HepG2 (cell line): ENCODE data around the gene GLDN. TPM values are rescaled to one million over a fixed set of nuclear protein-coding genes. Genes with fewer than 3 reads are reported as not detected.

Experiments used
- ATAC-seq: fragments of 200-7000 bp; cut with Tn5 transposase; 3 replicates; pipeline ENCODE4 v1.9.1; 2020; ENCODE audit warnings: mild to moderate bottlenecking, moderate library complexity
- BruUV-seq: library from RNA; stranded (reverse); fragments of 400-500 nt; replicated peaks from 2 replicates; lab custom pipeline; 2021; lab: Mats Ljungman, UMichigan
- CTCF ChIA-PET: fragments of 300-600 bp; formaldehyde crosslinking; extraction: SDS; loops from one replicate; lab custom pipeline; 2021; ENCODE audit warnings: low total read pairs, inconsistent platforms, low intra/inter-chr PET ratio; lab: Yijun Ruan, JAX
- POLR2A ChIA-PET: fragments of 350-600 bp; sonication (Branson Sonifier 250); formaldehyde crosslinking; loops from one replicate; lab custom pipeline; 2020; ENCODE audit warnings: antibody characterized with exemption, inconsistent platforms; lab: Yijun Ruan, JAX
- DNase-seq: peaks from one replicate; pipeline ENCODE4 v3.0.0-alpha.2; 2015; ENCODE audit warnings: low spot score
- FAIRE-seq: peaks from 3 replicates; lab custom pipeline; 2011; peaks lifted over from hg19 to GRCh38; lab: Jason Lieb, UNC
- H2AFZ ChIP-seq: one replicate; pipeline ENCODE4 v1.6.1; 2011; ENCODE audit warnings: low read length, inconsistent platforms
- H3K27ac ChIP-seq: fragments of 300-600 bp; 3 replicates; pipeline ENCODE4 v1.8.0; 2011; ENCODE audit warnings: mixed run types, mild to moderate bottlenecking, mixed read lengths, low read length, inconsistent platforms; ENCODE audit not compliant: insufficient read depth; ENCODE audit errors: extremely low read length
- H3K27me3 ChIP-seq, 2 experiments: fragments of 200-600 bp in 1 of 2; 2 replicates in 1 of 2; 3 replicates in 1 of 2; pipeline versions ENCODE4 v1.6.0 to v1.8.0; 2011; ENCODE audit warnings: low read length in 2 of 2, mild to moderate bottlenecking in 2 of 2, moderate library complexity in 2 of 2, inconsistent platforms in 1 of 2; ENCODE audit not compliant: insufficient read depth in 2 of 2, control insufficient read depth in 1 of 2
- H3K36me3 ChIP-seq, 2 experiments: fragments of 200-600 bp in 1 of 2; replicated peaks in 1 of 2; 2 replicates in 1 of 2; 3 replicates in 1 of 2; pipeline versions ENCODE4 v1.5.1 to v1.8.0; 2011; ENCODE audit warnings: low read length in 2 of 2, inconsistent platforms in 1 of 2; ENCODE audit not compliant: insufficient read depth in 2 of 2, control insufficient read depth in 1 of 2
- H3K4me1 ChIP-seq: 2 replicates; pipeline ENCODE4 v1.5.1; 2012; ENCODE audit warnings: low read length, inconsistent platforms; ENCODE audit not compliant: insufficient read depth
- H3K4me2 ChIP-seq: 2 replicates; pipeline ENCODE4 v1.6.0; 2011; ENCODE audit warnings: low read depth, low read length, inconsistent platforms
- H3K4me3 ChIP-seq, 3 experiments: fragments of 200-600 bp in 1 of 3; sonication (generic), shearing (Covaris generic) in 1 of 3; replicated peaks in 1 of 3; 2 replicates each; pipeline ENCODE4 v1.5.1; 2011 to 2016; ENCODE audit warnings: low read length in 3 of 3, inconsistent platforms in 2 of 3, low read depth in 2 of 3, mild to moderate bottlenecking in 2 of 3, control low read depth in 1 of 3, mixed read lengths in 1 of 3; ENCODE audit not compliant: insufficient read depth in 1 of 3
- H3K79me2 ChIP-seq: one replicate; pipeline ENCODE4 v1.6.1; 2011; ENCODE audit warnings: low read length, inconsistent platforms; ENCODE audit not compliant: insufficient read depth
- H3K9ac ChIP-seq: 2 replicates; pipeline ENCODE4 v1.6.0; 2011; ENCODE audit warnings: mild to moderate bottlenecking, low read depth, low read length, inconsistent platforms; ENCODE audit not compliant: insufficient read depth
- H3K9me3 ChIP-seq: 2 replicates; pipeline ENCODE4 v1.5.1; 2012; ENCODE audit warnings: mild to moderate bottlenecking, low read length
- H4K20me1 ChIP-seq: 2 replicates; pipeline ENCODE4 v1.6.0; 2011; ENCODE audit warnings: inconsistent platforms, mild to moderate bottlenecking, low read length, moderate library complexity; ENCODE audit not compliant: insufficient read depth
- FOXM1 ChIP-seq: sonication (generic); formaldehyde crosslinking; IDR thresholded peaks from 2 replicates; pipeline ENCODE4 v1.5.0; 2020; ENCODE audit warnings: missing genetic modification reagents
- HES4 ChIP-seq: sonication (generic); formaldehyde crosslinking; IDR thresholded peaks from 2 replicates; pipeline ENCODE4 v1.9.0; 2021; ENCODE audit warnings: mild to moderate bottlenecking, missing genetic modification reagents, borderline replicate concordance
- JUN ChIP-seq: sonication (generic); formaldehyde crosslinking; IDR thresholded peaks from 2 replicates; pipeline ENCODE4 v1.4.0; 2020; ENCODE audit warnings: mild to moderate bottlenecking, missing genetic modification reagents
- MXI1 ChIP-seq: IDR thresholded peaks from 3 replicates; pipeline ENCODE4 v1.6.1; 2012; ENCODE audit warnings: low read depth, low read length, inconsistent platforms, borderline replicate concordance
- SAFB2 ChIP-seq: sonication (generic); formaldehyde crosslinking; IDR thresholded peaks from 2 replicates; pipeline ENCODE4 v1.5.1; 2020; ENCODE audit warnings: missing genetic modification reagents, low read depth, mild to moderate bottlenecking, borderline replicate concordance
- SKIL ChIP-seq: sonication (generic); formaldehyde crosslinking; IDR thresholded peaks from 2 replicates; pipeline ENCODE4 v1.8.0; 2022; ENCODE audit warnings: missing genetic modification reagents, mild to moderate bottlenecking, moderate library complexity, borderline replicate concordance
- SNRNP70 ChIP-seq: fragments of 200-400 bp; formaldehyde crosslinking; IDR thresholded peaks from 2 replicates; pipeline ENCODE4 v1.6.1; 2017; ENCODE audit warnings: mild to moderate bottlenecking, low read depth, low read length, moderate library complexity
- TRIM22 ChIP-seq: fragments of 450-650 bp; IDR thresholded peaks from 2 replicates; pipeline ENCODE4 v1.6.1; 2017
- ZC3H4 ChIP-seq: sonication (generic); formaldehyde crosslinking; IDR thresholded peaks from 2 replicates; pipeline ENCODE4 v1.4.0; 2020; ENCODE audit warnings: missing genetic modification reagents, borderline replicate concordance
- ZNF138 ChIP-seq: sonication (generic); formaldehyde crosslinking; IDR thresholded peaks from 2 replicates; pipeline ENCODE4 v1.5.0; 2020; ENCODE audit warnings: mild to moderate bottlenecking, low read depth, missing genetic modification reagents
- ZNF260 ChIP-seq: sonication (generic); formaldehyde crosslinking; IDR thresholded peaks from 2 replicates; pipeline ENCODE4 v1.4.0; 2020; ENCODE audit warnings: missing genetic modification reagents, low read depth, mild to moderate bottlenecking, borderline replicate concordance
- ZNF543 ChIP-seq: sonication (generic); formaldehyde crosslinking; IDR thresholded peaks from 2 replicates; pipeline ENCODE4 v1.4.0; 2020; ENCODE audit warnings: mild to moderate bottlenecking, missing genetic modification reagents
- WGBS: methylation state at CpG from one replicate; pipeline ENCODE4 v1.1.6; 2017; ENCODE audit warnings: low lambda C conversion rate; 5-methylcytosine and 5-hydroxymethylcytosine counted together
- in situ Hi-C: cut with HindIII; loops from 2 replicates; pipeline ENCODE4 v1.10.0; 2017; ENCODE audit warnings: low pct_unique_long_range_greater_than_20kb; ENCODE audit not compliant: extremely low pct_ligation_motif_present
- intact Hi-C: fragments of 100-400 bp; cut with micrococcal nuclease; formaldehyde crosslinking; loops from one replicate; pipeline ENCODE4 v1.10.0; 2022; ENCODE audit not compliant: unreplicated experiment
- polyA plus RNA-seq, 8 experiments: library from polyadenylated mRNA; depleted of rRNA in 3 of 8; stranded (reverse) in 7 of 8; unstranded in 1 of 8; fragments of >200 nt; fragmentation: Illumina TruSeq in 4 of 8; extraction: Trizol in 4 of 8; gene quantifications; 2 replicates each; pipeline versions ENCODE4 v1.2.1 to v1.2.3, GENCODE V29; 2011 to 2016; ENCODE audit warnings: low read depth in 4 of 8, missing spikeins in 1 of 8, mixed read lengths in 1 of 8; ENCODE audit not compliant: insufficient read depth in 1 of 8
- total RNA-seq, 5 experiments: library from RNA; depleted of rRNA; stranded (reverse); fragments of >200 nt; fragmentation: Illumina TruSeq; extraction: Trizol; gene quantifications; 2 replicates each; pipeline ENCODE4 v1.2.3, GENCODE V29; 2016; ENCODE audit warnings: low read depth in 1 of 5
- TF ChIP-seq, protein P1 (sequence below): sonication (generic); formaldehyde crosslinking; IDR thresholded peaks from 2 replicates; pipeline ENCODE4 v1.9.0; 2022; ENCODE audit warnings: low read depth, missing genetic modification reagents
- TF ChIP-seq, protein P2 (sequence below): sonication (generic); formaldehyde crosslinking; IDR thresholded peaks from 2 replicates; pipeline ENCODE4 v1.4.0; 2020; ENCODE audit warnings: mild to moderate bottlenecking, missing genetic modification reagents

GLDN gene
- total and polyA plus RNA-seq, 2 of the 13 experiments (the other 11 are each of a cell fraction or from before 2014, with no cell fraction given): 0.86 to 1.0 TPM

DNA sequence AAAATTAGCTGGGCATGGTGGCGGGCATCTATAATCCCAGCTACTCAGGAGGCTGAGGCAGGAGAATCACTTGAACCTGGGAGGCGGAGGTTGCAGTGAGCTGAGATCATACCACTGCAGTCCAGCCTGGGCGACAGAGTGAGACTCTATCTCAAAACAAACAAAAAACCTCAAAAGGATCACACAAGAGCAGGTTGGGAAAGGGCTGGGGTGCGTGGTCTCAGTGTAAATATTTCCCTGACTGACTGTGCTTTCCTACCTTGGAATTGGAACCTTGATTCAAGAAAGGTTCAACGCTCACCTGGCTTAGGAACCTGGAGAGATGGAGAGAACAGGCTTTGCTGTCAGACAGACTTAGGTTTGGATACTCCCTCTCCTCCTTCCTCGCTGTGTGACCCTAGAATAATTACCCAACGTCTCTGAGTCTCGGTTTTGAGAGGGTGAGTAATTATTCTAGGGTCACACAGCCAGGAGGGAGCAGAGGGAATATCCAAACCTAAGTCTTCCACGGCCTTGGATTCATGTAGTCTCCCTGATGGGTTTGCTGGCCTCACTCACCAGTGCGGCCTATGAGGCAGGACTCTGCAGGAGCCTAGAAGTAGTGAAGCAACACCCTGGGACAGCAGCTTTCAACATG, 27.7 kb upstream of the GLDN start (continued):
- peak; percentile 54; the same call in 1 of the 2 replicates for TF ChIP-seq SKIL

DNA sequence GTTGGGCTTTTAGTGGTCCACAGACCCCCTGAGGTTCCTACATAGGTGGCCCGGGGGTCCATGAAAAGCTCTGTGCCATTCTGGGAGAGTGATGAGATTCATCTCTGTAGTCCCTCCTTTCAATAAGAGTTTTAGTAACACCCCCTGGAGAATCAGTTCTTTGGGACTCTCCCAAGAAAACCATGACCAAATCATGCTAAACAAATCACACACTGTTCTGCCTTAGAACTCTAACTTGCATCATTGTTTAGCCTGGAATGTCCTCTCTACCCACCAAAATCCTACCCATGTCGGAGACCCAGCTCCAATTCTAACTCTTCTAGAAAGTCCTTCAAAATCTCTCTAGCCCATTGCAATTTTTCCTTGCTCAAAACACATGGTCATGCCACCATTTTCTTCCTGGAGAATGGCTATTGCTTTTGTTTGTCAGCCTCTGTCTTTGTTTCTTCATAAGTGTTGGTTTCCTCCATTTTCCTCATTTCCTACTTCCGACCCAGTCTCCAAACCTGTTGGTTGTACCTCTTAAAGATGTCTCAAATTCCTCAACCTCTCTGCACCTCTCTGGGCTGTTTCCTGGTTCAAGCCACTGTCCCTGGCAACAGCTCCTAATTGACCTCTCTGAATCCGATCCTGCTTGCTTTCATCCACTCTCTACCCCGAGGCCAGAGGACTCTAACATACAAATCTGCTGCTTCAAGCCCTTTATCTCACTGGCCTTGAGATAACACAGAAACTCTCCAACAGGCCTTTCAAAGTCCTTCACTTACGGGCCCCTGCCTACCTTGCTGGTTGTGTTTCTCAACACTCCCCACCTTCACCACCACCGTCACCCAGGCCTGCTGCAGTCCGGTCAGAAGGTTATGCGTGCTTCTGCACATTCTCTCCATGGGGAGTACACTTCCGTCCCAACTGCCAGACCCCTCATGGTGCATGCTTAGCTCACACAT, 26.8 kb upstream of the GLDN start:
- POLR2A ChIA-PET: interaction anchor here (0.8 to 1.8 kb wide), 3 partner anchors 11 to 26 kb away, joined by 3 to 5 read pairs (median 3); no protein-coding TSS in a partner anchor
- H3K27me3 ChIP-seq: no peaks in the 10 kb centered on the region
- H3K79me2 ChIP-seq: peaks cover 4% of the 10 kb centered on the region
- H2AFZ ChIP-seq: peak overlapping the region; percentile 58
- peak overlapping the region; percentile 76 for H3K4me2 ChIP-seq
- peaks cover 0 to 4% of the 10 kb centered on the region in 2 experiments; a peak in 1 of 5 replicates for H3K36me3 ChIP-seq
- 15% methylated on average over 10 of the region's 10 CpGs for WGBS
- peak; percentile 74 for ATAC-seq
- intact Hi-C loops: loop anchor here (1.0 kb wide), 1 partner anchor 67 kb away; no protein-coding TSS in a partner anchor
- CTCF ChIA-PET: no interaction called here
- peak; percentile 98 for FAIRE-seq
- TSS peak; percentile 42 for BruUV-seq
- H3K9me3 ChIP-seq: no peaks in the 10 kb centered on the region
- in situ Hi-C loops: no loop called here
- peaks cover 100% of the 10 kb centered on the region for H3K4me1 ChIP-seq
- peak overlapping the region; percentile 9 to 47 (median 25); a peak in 5 of 6 replicates for H3K4me3 ChIP-seq
- no peaks in the 10 kb centered on the region for H4K20me1 ChIP-seq
- DNase-seq: peak; percentile 89
- peak overlapping the region; percentile 91 for H3K27ac ChIP-seq
- H3K9ac ChIP-seq: peak overlapping the region; percentile 61
- TF ChIP-seq MXI1: no peak
- no peak for TF ChIP-seq SNRNP70
- TF ChIP-seq ZNF543 (CRISPR knock-in tag): no peak
- no peak; the same call in 1 of the 2 replicates for TF ChIP-seq SAFB2 (CRISPR knock-in tag)
- no peak for TF ChIP-seq JUN
- TF ChIP-seq FOXM1 (CRISPR knock-in tag): no peak
- no peak for TF ChIP-seq HES4
- TF ChIP-seq ZNF260: no peak
- TF ChIP-seq ZNF138 (CRISPR knock-in tag): no peak
- TF ChIP-seq ZC3H4: no peak
- TF ChIP-seq, protein P1, sequence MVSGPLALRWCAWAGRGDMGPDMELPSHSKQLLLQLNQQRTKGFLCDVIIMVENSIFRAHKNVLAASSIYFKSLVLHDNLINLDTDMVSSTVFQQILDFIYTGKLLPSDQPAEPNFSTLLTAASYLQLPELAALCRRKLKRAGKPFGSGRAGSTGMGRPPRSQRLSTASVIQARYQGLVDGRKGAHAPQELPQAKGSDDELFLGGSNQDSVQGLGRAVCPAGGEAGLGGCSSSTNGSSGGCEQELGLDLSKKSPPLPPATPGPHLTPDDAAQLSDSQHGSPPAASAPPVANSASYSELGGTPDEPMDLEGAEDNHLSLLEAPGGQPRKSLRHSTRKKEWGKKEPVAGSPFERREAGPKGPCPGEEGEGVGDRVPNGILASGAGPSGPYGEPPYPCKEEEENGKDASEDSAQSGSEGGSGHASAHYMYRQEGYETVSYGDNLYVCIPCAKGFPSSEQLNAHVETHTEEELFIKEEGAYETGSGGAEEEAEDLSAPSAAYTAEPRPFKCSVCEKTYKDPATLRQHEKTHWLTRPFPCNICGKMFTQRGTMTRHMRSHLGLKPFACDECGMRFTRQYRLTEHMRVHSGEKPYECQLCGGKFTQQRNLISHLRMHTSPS (CRISPR knock-in tag): peak; percentile 27; the same call in 1 of the 2 replicates
- TF ChIP-seq, protein P2, sequence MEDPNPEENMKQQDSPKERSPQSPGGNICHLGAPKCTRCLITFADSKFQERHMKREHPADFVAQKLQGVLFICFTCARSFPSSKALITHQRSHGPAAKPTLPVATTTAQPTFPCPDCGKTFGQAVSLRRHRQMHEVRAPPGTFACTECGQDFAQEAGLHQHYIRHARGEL (CRISPR knock-in tag): no peak
- no peak for TF ChIP-seq TRIM22
